COR-L47 (cell line): ENCODE results near the gene ERC1.

ENCODE experiments used
- DNase-seq: peaks from one replicate; lab custom pipeline; 2025; lab: John Stamatoyannopoulos, UW

The ERC1 gene

DNA sequence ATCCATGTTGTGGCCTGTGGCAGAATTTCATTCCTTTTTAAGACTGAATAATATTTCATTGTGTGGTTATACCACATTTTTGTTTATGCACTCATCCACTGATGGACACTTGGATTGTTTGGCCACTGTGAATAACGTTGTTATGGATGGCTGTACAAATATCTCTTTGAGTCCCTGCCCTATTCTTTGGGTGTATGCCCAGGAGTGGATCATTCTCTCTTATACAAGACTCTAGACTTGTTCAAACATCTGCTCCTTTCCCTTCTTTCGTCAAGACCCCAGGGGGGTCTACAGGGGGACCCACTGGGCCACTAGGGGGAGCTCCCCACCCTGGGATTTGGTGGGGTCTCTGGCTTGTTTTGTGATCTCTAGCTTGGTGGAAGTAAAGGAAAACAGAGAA lies 526.0 kb downstream of the ERC1 start:
- DNase-seq = no peak

DNA sequence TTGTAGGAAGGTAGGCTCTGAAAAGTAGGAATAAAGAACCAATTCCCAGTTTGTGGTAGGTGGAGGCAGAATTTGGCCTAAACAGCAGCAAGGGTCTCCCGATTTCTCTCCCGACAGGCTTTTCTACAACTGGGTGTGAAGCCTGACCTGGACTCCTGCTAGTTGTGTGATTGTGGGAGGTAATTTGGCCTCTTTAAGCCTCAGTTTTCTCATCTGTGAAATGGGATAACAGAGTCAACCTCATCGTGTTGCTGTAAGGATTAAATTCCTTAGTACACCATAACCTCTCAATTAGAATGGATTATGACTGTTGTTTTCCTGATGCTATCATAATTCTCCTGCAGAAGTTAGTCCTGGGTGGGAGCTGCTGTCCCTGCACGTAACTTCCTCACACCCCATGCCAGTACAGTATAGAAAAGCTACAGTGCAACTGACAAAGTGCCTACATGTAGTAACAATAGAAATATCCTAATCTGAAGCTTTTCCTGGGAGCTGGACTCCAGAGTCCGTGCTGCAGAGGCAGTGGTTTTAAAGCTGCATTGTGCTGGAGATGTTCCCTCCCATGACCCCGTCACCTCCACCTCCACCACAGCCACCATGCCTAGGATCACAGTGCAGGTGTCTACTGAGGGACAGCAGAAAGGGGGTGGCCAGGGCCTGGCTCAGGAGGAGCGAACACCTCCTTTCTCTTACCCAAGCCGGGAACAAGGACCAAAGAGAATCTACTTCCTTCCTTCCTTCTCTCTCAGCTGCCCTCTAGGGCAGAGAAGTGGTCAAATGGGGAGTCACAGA lies 526.9 kb downstream of the ERC1 start:
- no peak for DNase-seq

DNA sequence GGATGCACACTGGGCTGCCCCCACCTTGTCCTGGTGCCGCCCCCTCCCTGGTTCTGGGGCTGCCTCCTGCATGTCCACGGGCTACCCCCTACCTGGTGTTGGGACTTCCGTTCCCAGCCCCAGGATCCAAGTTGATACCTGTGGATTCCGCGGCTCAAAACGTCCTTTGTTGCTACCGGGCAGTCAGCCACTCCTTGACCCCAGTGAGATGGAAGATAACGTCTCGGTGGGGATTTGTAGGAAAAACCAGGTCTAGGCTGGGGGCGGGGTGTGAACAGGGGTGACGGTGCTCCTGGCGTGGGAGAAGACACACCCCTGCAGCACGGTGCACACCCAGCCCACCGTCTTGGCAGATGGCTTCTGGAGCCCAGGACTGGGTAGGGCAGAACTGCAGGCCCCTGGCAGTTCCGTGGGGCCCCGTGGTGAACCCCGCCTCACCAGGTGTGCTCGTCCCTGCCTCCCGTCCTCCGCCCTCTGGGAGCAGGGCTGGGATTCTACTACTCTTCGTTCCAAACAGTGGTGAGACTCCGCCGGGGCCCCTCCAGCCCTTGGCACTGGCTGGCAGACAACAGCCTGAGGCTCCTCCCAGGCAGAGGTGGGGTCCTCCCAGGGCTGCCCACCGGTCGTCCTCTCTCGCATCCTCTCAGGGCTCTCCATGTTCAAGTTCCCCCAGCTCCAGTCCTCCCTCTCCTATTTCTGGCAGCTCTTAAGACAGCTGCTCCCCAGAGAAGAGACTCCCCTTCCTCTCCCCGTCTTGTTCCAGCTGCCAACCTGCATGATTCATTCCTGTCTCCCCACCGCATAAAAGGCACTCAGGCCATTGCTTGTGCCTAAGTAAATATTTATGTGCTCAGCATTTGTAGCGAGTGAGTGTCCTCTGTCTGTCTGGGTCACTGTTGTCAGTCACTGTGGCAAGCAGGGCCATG lies 527.8 kb downstream of the ERC1 start:
- DNase-seq = no peak

DNA sequence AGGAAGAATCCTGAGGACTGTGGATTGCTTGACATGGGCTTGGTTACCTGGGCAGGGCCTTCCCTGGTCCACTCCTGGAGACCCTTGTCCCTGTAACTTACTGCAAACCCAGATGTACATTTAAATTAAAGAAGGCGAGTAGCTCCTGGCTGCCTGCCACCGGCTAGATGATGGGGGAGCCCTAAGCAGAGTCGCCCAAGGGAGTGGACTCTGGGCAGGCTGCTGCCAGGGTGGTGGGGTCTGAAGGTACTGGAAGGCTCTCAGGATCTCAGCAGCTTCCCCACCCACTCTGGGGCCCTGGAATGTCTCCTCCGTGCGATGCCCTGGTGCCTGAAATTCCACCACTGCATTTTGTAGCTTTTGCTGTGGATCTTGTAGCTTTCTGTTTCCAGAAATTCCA lies 528.6 kb downstream of the ERC1 start:
- DNase-seq = no peak

DNA sequence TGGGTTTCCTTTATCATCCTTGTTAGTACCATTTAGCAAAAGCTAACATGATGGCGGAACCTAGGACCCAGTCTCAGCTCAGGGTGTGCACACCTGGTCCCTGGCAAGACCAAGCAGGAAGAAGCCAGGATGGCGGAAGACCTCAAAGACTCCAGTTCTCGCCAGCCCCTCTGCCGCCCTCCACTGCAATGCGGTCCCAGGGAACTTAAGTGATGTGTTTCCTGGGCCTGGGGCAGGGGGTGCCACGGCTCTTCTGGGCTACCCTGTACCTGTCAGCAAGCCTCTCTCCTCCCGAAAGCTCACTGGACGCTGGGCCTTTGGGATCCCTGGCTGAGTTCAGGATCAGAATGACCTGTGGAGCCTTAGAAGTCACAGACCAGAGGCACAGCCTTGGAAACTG lies 532.0 kb downstream of the ERC1 start:
- no peak for DNase-seq

DNA sequence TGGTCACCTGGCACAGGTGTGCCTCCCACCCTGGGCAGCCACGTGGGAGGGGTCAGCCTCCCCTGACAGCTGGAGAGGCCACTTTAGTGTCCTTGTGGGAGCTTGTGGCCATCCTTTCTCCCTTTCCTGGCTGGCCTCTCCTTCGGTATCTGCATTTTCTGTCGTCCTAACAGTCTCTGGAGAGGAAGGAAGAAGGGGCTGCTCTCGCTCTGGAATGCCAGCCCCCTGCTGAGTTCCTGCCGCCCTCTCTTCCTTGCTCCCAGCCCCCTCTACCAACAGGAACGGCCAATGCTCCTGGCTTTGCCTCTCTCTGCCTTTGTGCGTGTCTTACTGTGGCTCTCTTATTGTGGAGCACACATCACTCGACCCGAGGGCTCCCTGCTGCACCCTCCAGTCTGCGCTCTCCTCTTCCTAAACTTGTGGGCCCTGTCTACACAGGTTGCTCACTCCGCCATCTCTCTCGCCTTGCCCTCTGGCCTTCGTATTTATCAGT lies 532.6 kb downstream of the ERC1 start:
- DNase-seq = no peak

DNA sequence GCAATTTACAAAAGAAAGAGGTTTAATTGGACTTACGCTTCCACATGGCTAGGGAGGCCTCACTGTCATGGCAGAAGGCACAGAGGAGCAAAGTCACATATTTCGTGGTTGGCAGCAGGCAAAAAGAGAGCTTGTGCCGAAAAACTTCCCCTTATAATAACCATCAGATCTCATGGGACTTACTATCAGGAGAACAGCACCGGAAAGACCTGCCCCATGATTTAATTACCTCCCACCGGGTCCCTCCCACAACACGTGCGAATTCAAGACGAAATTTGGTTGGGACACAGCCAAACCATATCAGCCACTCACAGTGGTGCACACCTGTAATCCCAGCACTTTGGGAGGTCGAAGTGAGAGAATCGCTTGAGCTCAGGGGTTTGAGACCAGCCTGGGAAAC lies 534.8 kb downstream of the ERC1 start:
- no peak for DNase-seq

DNA sequence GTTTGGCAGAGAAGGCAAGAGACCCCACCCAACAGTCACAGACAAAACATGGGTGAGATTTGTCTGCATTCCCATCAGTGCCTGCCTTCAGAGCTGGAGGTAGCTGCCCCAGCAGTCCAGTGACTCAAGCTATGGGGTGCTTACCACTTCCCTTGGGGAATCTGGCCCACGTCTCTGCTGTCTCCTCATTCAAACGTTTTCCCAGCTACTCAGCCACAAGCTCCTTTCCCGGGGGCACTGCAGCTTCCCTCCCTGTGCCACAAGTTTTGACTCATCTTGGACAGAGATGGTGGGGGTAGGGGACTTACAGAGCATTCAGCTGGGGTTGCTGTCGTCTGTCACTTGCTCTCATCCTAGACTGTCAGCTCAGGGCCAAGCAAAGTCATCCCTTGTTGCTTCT lies 536.8 kb downstream of the ERC1 start:
- no peak for DNase-seq

DNA sequence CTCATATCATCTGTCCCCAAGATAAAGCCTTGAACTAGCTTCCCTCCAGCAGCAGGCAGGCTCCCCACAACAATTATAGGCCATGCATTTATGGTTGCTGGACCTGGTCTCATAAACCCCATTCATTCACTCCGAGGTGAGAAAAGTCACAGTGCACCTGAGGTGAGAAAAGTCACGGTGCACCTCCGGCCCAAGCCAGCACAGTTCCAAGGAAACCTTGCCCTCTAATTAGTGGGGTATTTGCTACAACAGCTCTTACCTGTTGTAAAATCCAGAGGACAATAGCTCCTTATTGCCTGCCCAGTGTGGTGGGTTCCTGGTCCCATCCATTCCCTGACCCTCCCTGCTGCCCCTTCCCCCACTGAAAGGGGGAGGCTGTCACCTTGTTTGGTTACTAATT lies 537.8 kb downstream of the ERC1 start:
- DNase-seq = no peak

DNA sequence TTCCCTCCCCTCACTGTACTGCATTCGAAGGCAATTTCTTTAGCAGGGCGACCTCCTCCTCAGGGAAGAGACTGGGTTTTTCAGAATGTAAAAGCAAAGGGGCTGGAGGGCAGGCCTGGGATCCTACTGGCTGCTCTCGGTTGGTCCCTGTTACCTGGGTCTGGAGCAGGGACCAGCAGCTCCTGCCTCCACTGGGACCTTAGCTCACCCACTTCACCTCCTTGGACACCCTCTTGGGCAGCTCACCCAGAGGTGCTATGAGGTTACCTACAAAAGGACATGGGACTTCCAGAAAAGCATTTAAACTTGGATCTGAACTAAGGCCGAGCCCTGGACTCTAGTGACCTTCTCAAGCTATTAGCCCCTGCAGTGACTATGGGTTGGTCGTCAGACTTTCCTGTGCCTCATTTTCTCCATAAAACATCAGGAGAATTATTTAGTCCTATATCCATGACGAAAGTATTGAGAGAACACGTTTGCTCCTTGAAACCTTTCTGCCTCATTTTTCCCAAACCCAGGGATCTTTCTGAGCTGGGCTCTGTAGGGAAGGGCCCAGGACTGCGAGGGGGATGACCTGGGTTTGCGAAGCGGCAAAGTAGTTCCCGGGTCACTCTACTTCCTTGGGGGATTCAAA lies 538.3 kb downstream of the ERC1 start:
- DNase-seq = no peak

DNA sequence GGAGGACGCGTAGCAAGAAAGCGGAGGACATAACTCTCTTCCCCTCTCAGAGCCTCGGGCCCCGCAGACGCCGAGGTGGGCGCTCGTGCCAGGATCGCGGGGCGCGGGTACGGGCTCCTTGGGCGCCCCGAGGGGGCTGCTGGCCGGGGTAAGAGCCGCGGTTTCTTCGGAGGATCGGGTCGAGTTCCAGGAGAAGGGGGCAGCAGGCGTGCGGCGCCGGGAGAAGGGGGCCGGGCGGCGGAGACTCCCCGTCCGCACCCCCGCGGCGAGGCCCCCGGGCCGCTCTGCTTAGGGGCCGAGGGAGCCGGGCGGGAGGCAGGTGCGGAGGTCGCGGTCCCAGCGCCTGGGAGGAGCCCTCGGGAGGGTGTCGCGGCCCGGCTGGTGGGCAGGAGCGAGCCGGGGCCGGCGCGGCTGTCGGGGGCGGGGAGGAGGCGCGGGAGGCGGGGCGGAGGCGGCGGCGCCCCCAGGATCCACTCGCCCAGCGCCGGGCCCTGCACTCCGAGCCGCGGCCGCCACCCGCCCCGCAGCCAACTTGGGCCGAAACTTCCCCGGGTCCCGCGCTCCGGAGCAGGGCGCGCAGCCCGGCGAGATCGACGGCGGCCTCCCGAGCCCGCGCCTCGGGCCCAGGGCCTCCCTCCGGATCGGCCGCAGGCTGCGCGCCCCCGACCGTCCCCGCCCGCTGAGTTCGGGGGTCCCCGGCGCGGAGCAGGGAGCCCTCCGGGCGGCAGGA lies 539.0 kb downstream of the ERC1 start:
- no peak for DNase-seq

DNA sequence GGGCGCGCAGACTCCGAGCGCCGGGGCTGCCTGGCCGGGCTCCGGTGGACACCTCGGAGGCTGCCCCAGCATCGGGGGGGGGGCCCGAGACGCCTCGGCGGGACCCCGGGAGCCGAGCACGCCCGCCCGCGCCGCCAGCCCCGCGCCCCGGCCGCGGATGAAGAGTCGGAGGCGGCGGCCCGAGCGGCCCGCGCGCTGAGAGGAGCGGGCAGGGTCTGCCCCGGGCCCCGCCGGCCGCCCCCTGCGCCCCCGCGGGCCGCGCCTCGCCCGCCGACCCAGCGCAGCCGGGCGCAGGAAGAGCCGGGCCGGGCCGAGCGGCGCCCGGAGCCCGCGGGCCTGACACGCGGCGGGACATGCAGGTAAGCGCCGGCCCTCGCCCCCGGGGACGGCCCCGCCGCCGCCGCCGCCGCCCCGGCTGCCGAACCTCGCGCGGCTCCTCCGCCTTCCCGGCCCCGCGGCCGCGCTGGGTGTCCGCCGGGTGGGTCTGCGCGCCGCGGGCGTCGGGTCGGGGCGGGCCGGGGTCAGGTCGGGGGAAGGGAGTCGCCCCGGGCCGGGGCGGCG lies 539.6 kb downstream of the ERC1 start:
- no peak for DNase-seq

DNA sequence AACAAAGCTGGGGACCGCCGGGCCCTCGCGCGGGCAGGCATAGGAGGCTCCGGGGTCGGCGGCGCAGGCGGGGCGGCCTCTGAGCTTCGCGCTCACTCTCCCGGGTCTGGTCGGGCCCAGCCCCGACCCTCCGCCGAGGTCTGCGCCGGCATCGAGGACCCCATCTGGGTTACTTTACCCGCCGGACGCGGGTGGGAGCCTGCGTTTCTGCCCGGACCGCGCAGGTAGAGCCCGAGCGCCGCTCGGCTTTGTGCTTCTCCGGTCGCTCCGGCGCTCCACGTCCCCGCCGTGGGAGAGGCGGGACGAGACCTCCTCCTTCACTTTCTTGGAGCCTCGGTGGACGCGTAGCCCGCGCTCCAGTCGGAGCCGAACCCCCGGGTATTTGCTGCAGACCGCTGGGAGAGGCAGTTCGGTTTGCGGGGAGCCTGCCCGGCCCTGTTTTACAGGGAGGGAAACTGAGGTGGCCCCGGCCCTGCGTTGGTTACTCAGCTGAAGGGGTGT lies 540.2 kb downstream of the ERC1 start:
- no peak for DNase-seq

DNA sequence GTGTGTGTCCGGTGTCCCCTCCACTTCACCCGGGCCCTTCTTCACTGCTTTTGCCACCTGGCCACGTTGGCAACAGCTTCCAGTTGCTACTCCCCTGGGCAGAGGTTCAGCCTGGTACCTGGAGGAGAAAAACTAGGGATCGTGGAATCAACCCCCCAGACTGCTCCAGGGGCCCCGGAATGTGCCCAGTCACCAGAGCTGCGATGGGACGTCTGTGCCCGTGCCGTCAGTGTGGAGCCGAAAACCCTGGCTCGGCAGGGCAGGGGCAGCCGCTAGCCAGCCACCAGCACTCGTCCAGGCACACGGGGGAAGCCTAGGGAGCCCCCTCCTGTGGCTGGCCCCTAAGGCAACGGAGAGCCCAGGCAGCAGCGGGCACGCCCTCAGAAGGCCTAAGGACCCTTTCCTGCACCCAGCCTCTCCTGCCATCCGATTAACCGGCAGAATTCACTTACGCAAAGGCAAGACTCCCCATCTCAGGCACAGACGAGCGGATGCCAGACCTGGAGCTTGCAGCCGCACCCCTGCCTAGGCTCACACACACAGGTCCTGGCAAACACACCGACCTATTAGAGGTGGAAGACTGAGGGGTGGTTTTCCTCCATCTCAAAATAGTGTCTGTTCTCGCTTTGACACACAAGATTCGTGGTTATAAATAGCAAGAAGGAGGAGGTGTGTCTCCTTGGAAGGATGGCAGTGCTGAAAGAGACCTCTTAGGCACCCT lies 540.8 kb downstream of the ERC1 start:
- DNase-seq = no peak

DNA sequence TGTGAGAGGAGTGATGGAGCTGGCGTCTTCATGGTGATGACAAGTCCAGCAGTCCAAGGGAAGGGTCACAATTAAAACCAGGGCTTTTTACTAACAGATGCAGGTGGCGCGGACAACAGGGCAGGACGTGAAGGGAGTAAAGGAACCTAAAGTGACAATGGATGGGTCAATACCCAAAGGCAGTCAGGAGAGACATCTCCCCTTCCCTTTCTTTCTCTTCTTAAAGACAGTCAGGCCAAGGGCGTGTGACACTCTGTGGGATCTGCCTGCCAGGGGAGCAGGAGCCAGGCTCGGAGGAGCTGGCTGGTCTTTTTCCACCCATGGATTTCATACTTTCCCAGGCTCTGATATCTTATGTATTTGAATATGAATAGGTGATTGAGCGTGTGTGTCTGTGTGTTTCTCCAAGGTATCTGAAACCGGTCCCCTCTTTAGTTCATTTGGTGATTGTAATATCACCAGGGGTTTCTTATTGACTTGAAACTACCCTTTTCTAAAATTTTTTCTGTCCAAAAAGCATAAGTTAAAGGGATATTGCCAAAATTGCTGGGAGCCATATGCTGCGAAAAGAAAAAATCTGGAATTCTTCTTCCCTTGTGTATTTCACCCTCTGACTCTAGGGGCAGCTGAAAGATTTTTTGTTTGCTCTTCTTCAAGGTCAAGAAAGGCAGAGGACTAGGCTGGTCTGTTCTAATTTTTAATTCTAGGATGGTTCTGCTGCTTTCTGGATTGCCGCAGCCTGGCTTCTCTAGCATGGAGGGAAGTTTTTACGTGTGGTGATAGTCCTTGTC lies 541.5 kb downstream of the ERC1 start:
- no peak for DNase-seq

DNA sequence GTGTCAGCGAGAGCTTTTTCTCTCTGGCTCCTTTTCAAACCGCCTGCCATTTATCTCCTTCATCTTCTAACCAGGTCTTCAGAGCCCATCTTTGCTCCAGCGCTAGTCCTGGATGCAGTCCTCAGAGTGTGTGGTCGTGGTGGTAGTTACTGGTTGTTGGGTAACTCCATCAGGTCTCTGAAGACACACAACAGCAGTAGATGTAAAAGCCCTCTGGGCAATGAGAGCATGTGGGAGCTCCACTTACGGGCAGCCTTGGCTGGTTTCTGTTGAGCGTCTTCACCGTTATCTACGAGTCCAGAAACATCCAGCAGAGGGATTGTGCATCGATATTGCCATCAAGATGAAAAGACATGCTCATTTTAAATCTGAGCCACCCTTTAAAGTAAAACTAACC lies 542.2 kb downstream of the ERC1 start:
- no peak for DNase-seq

DNA sequence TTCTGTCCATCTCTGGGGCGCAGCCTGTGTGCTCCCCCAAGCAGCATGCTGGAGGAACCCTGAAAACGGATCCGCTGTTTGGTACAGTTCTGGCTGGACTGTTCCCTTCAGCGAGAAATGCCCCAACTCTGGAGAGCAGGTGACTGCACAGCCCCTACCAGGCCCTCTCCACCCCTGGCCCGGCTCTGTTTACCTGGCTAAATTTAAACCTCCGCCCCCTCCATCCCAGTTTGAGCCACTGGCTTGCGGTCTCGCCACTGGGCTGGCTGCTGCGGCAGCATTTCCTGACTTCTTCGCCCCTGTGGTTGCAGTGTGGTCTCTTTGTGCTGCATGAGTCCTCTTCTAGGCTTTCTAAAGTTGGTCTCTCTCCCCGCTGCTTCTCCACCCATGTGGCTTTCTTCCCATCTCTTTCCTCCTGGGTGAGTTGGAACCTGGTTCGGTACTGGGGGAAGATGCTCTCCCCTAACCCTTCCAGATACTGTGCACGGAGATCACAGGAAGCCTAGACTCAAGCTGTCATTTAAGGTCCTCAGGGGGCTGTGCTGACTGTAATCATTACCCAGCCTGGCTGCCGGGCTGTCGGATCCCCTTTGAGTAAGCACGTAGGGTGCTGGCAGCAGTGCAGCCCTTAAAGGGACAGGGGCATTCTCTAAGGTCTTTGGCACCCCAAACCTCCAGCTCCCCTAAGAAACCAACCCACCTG lies 542.7 kb downstream of the ERC1 start:
- DNase-seq = no peak

DNA sequence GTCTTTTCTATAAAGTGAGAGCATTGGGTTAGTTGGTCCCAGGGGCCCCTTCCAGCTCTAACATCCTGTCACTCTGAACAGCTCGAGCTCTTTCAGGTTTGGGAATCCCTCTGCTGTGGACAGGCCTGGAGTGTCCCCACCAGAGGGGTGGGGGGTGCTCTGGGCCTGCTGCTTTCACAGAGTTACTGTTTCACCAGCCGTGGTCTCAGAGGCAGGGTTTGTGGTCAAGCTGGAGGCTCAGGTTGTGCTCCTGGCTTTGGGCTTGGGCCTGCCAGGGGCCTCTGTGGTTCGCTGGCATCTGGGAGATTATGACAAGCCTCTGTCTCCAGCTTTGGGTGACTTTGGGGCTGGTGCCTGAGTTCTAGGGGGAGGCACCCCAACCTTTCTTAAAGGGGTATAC lies 543.7 kb downstream of the ERC1 start:
- DNase-seq = no peak

DNA sequence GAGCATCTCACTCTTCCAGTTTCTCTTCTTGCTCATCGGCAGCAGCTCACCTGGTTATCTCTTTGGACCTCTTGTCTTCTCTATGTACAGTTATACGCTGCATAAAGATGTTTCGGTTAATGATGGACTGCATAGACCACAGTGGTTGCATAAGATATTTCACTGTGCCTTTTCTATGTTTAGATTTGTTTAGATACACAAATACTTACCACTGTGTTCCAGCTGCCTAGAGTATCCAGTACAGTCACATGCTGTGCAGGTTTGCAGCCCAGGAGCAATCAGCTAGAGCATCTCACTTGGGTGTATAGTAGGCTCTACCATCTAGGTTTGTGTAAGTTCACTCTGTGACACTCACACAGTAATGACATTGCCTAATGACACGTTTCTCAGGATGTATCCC lies 545.8 kb downstream of the ERC1 start:
- no peak for DNase-seq
